Keratinocyte (primary cell): Measurements from ENCODE around the gene EIF3F. TPM values are rescaled to one million over a fixed set of nuclear protein-coding genes. Genes with fewer than 3 reads are reported as not detected.

Experiments
- DNase-seq: peaks from one replicate; pipeline ENCODE4 v3.0.0-alpha.2; 2011; ENCODE audit warnings: low read depth, missing footprints, low spot score
- FAIRE-seq: peaks from 2 replicates; lab custom pipeline; 2011; peaks lifted over from hg19 to GRCh38; lab: Jason Lieb, UNC
- H2AFZ ChIP-seq: 2 replicates; pipeline ENCODE4 v1.6.0; 2012; ENCODE audit warnings: low read length, control low read depth, inconsistent platforms; ENCODE audit not compliant: control insufficient read depth
- H3K27ac ChIP-seq: 2 replicates; pipeline ENCODE4 v1.5.1; 2011; ENCODE audit warnings: low read length; ENCODE audit not compliant: control insufficient read depth, insufficient read depth
- H3K27me3 ChIP-seq: 3 replicates; pipeline ENCODE4 v1.6.0; 2011; ENCODE audit warnings: low read length; ENCODE audit not compliant: control insufficient read depth, insufficient read depth; ENCODE audit errors: extremely low read depth
- H3K36me3 ChIP-seq, 2 experiments: 2 replicates in 1 of 2; 3 replicates in 1 of 2; pipeline ENCODE4 v1.5.1; 2011; ENCODE audit warnings: low read length in 2 of 2, mild to moderate bottlenecking in 1 of 2; ENCODE audit not compliant: control insufficient read depth in 2 of 2, insufficient read depth in 2 of 2; ENCODE audit errors: extremely low read depth in 1 of 2
- H3K4me1 ChIP-seq: 3 replicates; pipeline ENCODE4 v1.5.1; 2011; ENCODE audit warnings: low read length; ENCODE audit not compliant: control insufficient read depth, insufficient read depth; ENCODE audit errors: extremely low read depth
- H3K4me2 ChIP-seq: 3 replicates; pipeline ENCODE4 v1.6.0; 2011; ENCODE audit warnings: low read depth, low read length; ENCODE audit not compliant: control insufficient read depth, insufficient read depth; ENCODE audit errors: extremely low read depth
- H3K4me3 ChIP-seq, 3 experiments: fragments of 200-600 bp in 1 of 3; sonication (generic) in 1 of 3; 2 replicates in 2 of 3; 3 replicates in 1 of 3; pipeline ENCODE4 v1.5.1; 2011 to 2016; ENCODE audit warnings: low read length in 3 of 3, mild to moderate bottlenecking in 3 of 3, control low read depth in 2 of 3, inconsistent platforms in 1 of 3, low read depth in 1 of 3, mixed read lengths in 1 of 3, mixed run types in 1 of 3, moderate library complexity in 1 of 3; ENCODE audit not compliant: control insufficient read depth in 2 of 3, insufficient read depth in 2 of 3; ENCODE audit errors: extremely low read depth in 1 of 3
- H3K79me2 ChIP-seq: 2 replicates; pipeline ENCODE4 v1.6.0; 2012; ENCODE audit warnings: low read length; ENCODE audit not compliant: control insufficient read depth, insufficient read depth
- H3K9ac ChIP-seq: 3 replicates; pipeline ENCODE4 v1.6.0; 2011; ENCODE audit warnings: low read length; ENCODE audit not compliant: control insufficient read depth, insufficient read depth; ENCODE audit errors: extremely low read depth
- H3K9me1 ChIP-seq: 3 replicates; pipeline ENCODE4 v1.6.0; 2011; ENCODE audit warnings: low read length; ENCODE audit not compliant: control insufficient read depth, insufficient read depth; ENCODE audit errors: extremely low read depth
- H3K9me3 ChIP-seq: 2 replicates; pipeline ENCODE4 v1.5.1; 2012; ENCODE audit warnings: low read depth, low read length; ENCODE audit not compliant: control insufficient read depth
- H4K20me1 ChIP-seq: 3 replicates; pipeline ENCODE4 v1.6.0; 2011; ENCODE audit warnings: low read length; ENCODE audit not compliant: control insufficient read depth, insufficient read depth; ENCODE audit errors: extremely low read depth
- CTCF ChIP-seq, 3 experiments: IDR thresholded peaks in 1 of 3; conservative IDR thresholded peaks in 1 of 3; optimal IDR thresholded peaks in 1 of 3; 2 replicates in 2 of 3; 3 replicates in 1 of 3; pipeline versions ENCODE3 to v1.5.1; 2011; ENCODE audit warnings: low read length in 3 of 3, mild to moderate bottlenecking in 3 of 3, moderate library complexity in 2 of 3, control low read depth in 1 of 3, inconsistent platforms in 1 of 3; ENCODE audit not compliant: insufficient read depth in 2 of 3; ENCODE audit errors: extremely low read depth in 1 of 3
- EZH2 ChIP-seq: IDR thresholded peaks from one replicate; pipeline ENCODE4 v1.6.1; 2012; ENCODE audit warnings: inconsistent platforms, mild to moderate bottlenecking, low read length, moderate library complexity
- dilution Hi-C: fragments of 300-500 bp; cut with MboI; formaldehyde crosslinking; loops from one replicate; pipeline ENCODE4 v1.7.0; 2020; ENCODE audit warnings: low sequenced_read_pairs; ENCODE audit not compliant: extremely low pct_ligation_motif_present
- polyA plus RNA-seq, 5 experiments: library from polyadenylated mRNA; depleted of rRNA in 3 of 5; stranded (reverse) in 3 of 5; stranded (forward) in 1 of 5; unstranded in 1 of 5; fragments of >200 nt; gene quantifications; 1 replicate in 1 of 5; 2 replicates in 3 of 5; 3 replicates in 1 of 5; pipeline versions ENCODE4 v1.2.1 to v1.2.3, GENCODE V29; 2011 to 2012; ENCODE audit warnings: missing spikeins in 2 of 5, low read depth in 1 of 5, low replicate concordance in 1 of 5

Gene EIF3F
- polyA plus RNA-seq, 1 donor (not counting 4 experiments of a cell fraction or from before 2014, with no cell fraction given), result 158 TPM

GRCh38 chr11:7965386-7965785, 21.8 kb upstream of the EIF3F start, which contains the start of gene NLRP10:
Gene NLRP10, minus strand, starts transcription at chr11:7965447. Its CDS starts 1,952 bp downstream, at chr11:7963495.
- Histone ChIP-seq H3K4me1 (peaks cover 51% of the 10 kb centered on the region), H2AFZ (peak within 1 kb of the TSS; percentile 55), H3K9me3 (no peaks in the 10 kb centered on the region), H3K4me3 (peak within 1 kb of the TSS in 1 of 3 experiments; percentile 22), H3K79me2 (no peaks in the 10 kb centered on the region), H3K36me3 (no peaks in the 10 kb centered on the region), H3K9ac (peak within 1 kb of the TSS; percentile 72), H3K4me2 (peak within 1 kb of the TSS; percentile 77), H4K20me1 (no peaks in the 10 kb centered on the region), H3K27ac (peak within 1 kb of the TSS; percentile 91), H3K9me1 (no peaks in the 10 kb centered on the region), H3K27me3 (no peaks in the 10 kb centered on the region)
- FAIRE-seq, result peak; percentile 87
- dilution Hi-C loops, result no loop called here
- no peak for DNase-seq
- TF ChIP-seq EZH2, result no peak
- TF ChIP-seq CTCF (optimal IDR thresholded peaks at IDR 0.05 in 1 of 3, IDR thresholded peaks at IDR 0.05 in 1 of 3, conservative IDR thresholded peaks at IDR 0.05 in 1 of 3; ENCODE audit: extremely low read depth in 1 of 3, insufficient read depth in 2 of 3, low read length in 3 of 3), result no peak

- Histone ChIP-seq H3K27me3 (no peaks in the 10 kb centered on the region), H3K9me1 (no peaks in the 10 kb centered on the region), H3K9ac (no peak overlapping the region), H3K79me2 (no peaks in the 10 kb centered on the region), H4K20me1 (no peaks in the 10 kb centered on the region), H3K4me3 (no peak overlapping the region), H2AFZ (no peak overlapping the region), H3K9me3 (no peaks in the 10 kb centered on the region), H3K4me1 (peaks cover 51% of the 10 kb centered on the region), H3K36me3 (no peaks in the 10 kb centered on the region), H3K4me2 (peak overlapping the region; percentile 25), H3K27ac (peak overlapping the region; percentile 25)
- peak; percentile 87 for FAIRE-seq
- dilution Hi-C loops, result no loop called here
- TF ChIP-seq EZH2 (no peak), CTCF (optimal IDR thresholded peaks at IDR 0.05 in 1 of 3, IDR thresholded peaks at IDR 0.05 in 1 of 3, conservative IDR thresholded peaks at IDR 0.05 in 1 of 3; ENCODE audit: extremely low read depth in 1 of 3, insufficient read depth in 2 of 3, low read length in 3 of 3) (no peak)
- no peak for DNase-seq
Measured at GRCh38 chr11:7967097-7967496, 20.0 kb upstream of the EIF3F start.
